Upper lobe of left lung (tissue), 6 donors: ENCODE results near the gene DIP2C. TPM values are rescaled to one million over a fixed set of nuclear protein-coding genes. Genes with fewer than 3 reads are reported as not detected.

Experiments
- ATAC-seq, 2 donors: fragments of 200-7000 bp; cut with Tn5 transposase; one replicate each; pipeline ENCODE4 v1.9.1; 2022; ENCODE audit warnings: mild to moderate bottlenecking in 2 of 2, moderate library complexity in 2 of 2; ENCODE audit not compliant: low FRiP score in 2 of 2
- DNase-seq, 2 donors: peaks; one replicate each; pipeline ENCODE4 v3.0.0-alpha.2; 2019 to 2020
- H3K27ac ChIP-seq, 4 donors: fragments of 200-600 bp; sonication (generic); one replicate each; pipeline ENCODE4 v1.5.1; 2016 to 2019
- H3K27me3 ChIP-seq, 4 donors: fragments of 200-600 bp; sonication (generic); one replicate each; pipeline ENCODE4 v1.5.1; 2017 to 2019
- H3K36me3 ChIP-seq, 4 donors: fragments of 200-600 bp; sonication (generic); one replicate each; pipeline ENCODE4 v1.5.1; 2016 to 2019
- H3K4me1 ChIP-seq, 4 donors: fragments of 200-600 bp; sonication (generic); one replicate each; pipeline ENCODE4 v1.5.1; 2018 to 2019
- H3K4me3 ChIP-seq, 4 donors: fragments of 200-600 bp; sonication (generic); one replicate each; pipeline ENCODE4 v1.5.1; 2017 to 2019; ENCODE audit warnings: mild to moderate bottlenecking in 2 of 4, moderate library complexity in 1 of 4
- H3K9me3 ChIP-seq, 4 donors: fragments of 200-600 bp; sonication (generic); one replicate each; pipeline ENCODE4 v1.5.1; 2018 to 2019
- CTCF ChIP-seq, 6 experiments: fragments of 450-650 bp in 4 of 6; fragments of 200-600 bp in 2 of 6; sonication (generic) in 2 of 6; IDR thresholded peaks; one replicate each; pipeline ENCODE4 v1.5.1; 2016 to 2019; ENCODE audit warnings: antibody characterized with exemption in 6 of 6
- EP300 ChIP-seq, 4 donors: sonication (generic); formaldehyde crosslinking; IDR thresholded peaks; one replicate each; pipeline ENCODE4 v1.5.1; 2017; ENCODE audit warnings: antibody characterized with exemption in 4 of 4, control low read depth in 2 of 4
- POLR2A ChIP-seq, 4 donors: fragments of 450-650 bp; IDR thresholded peaks; one replicate each; pipeline ENCODE4 v1.5.1; 2016 to 2017; ENCODE audit warnings: antibody characterized with exemption in 4 of 4, mild to moderate bottlenecking in 2 of 4
- POLR2AphosphoS5 ChIP-seq, 2 donors: sonication (generic); formaldehyde crosslinking; IDR thresholded peaks; one replicate each; pipeline ENCODE4 v1.5.1; 2017; ENCODE audit warnings: antibody characterized with exemption in 2 of 2
- WGBS, 2 donors: methylation state at CpG; one replicate each; pipeline ENCODE4 v1.1.5; 2017 to 2018; 5-methylcytosine and 5-hydroxymethylcytosine counted together
- total RNA-seq, 6 donors: library from RNA; depleted of rRNA in 4 of 6; stranded (reverse); fragments of >200 nt in 4 of 6; gene quantifications; one replicate each; pipeline versions ENCODE4 v1.1.0 to v1.2.1, GENCODE V29; 2016 to 2021
- donor health status: DM: no; HTN: no; CAD: no; lungs with moderate emphysema.
- donor health status: DM: no; HTN: yes; CAD: no; lungs with severe emphysema.

Gene DIP2C
- total RNA-seq, 6 donors from 2014 or later: 11.6 to 32.5 (median 14.7) TPM

GRCh38 chr10:278707-279106 is 410.8 kb downstream of the DIP2C start:
- TF ChIP-seq EP300 (IDR thresholded peaks at IDR 0.05) (no peak), CTCF (IDR thresholded peaks at IDR 0.05) (no peak), POLR2A (IDR thresholded peaks at IDR 0.05) (no peak), POLR2AphosphoS5 (IDR thresholded peaks at IDR 0.05) (no peak)
- DNase-seq (no peak), ATAC-seq (no peak)
- WGBS, 2 donors: 91 to 92% methylated on average over 5 of the region's 5 CpGs
- no peak overlapping the region for H3K4me3 ChIP-seq
- no peaks in the 10 kb centered on the region for H3K27me3 ChIP-seq
- H3K4me1 ChIP-seq: no peaks in the 10 kb centered on the region
- peaks cover 0 to 33% (median 16%) of the 10 kb centered on the region in 4 donors for H3K36me3 ChIP-seq
- H3K27ac ChIP-seq: no peak overlapping the region
- H3K9me3 ChIP-seq: no peaks in the 10 kb centered on the region

GRCh38 chr10:277963-278362 is 411.5 kb downstream of the DIP2C start:
- 93 to 95% methylated on average over 8 to 19 of the region's 19 CpGs for WGBS, 2 donors
- peak in 1 of 2 donors; percentile 34 for ATAC-seq
- Histone ChIP-seq H3K4me1 (no peaks in the 10 kb centered on the region), H3K27me3 (no peaks in the 10 kb centered on the region), H3K36me3 (peaks cover 0 to 28% (median 14%) of the 10 kb centered on the region in 4 donors), H3K27ac (no peak overlapping the region), H3K4me3 (no peak overlapping the region), H3K9me3 (no peaks in the 10 kb centered on the region)
- TF ChIP-seq POLR2AphosphoS5 (IDR thresholded peaks at IDR 0.05) (no peak), POLR2A (IDR thresholded peaks at IDR 0.05) (no peak), CTCF (IDR thresholded peaks at IDR 0.05) (no peak), EP300 (IDR thresholded peaks at IDR 0.05) (no peak)
- peak in 1 of 2 donors; percentile 64 for DNase-seq

GRCh38 chr10:275680-276079 is 413.8 kb downstream of the DIP2C start:
- whole genome bisulfite sequencing, 2 donors: 94 to 95% methylated on average over 18 of the region's 18 CpGs
- DNase-seq (no peak), ATAC-seq (no peak)
- no peaks in the 10 kb centered on the region for H3K9me3 ChIP-seq
- no peak overlapping the region for H3K27ac ChIP-seq
- H3K4me1 ChIP-seq: no peaks in the 10 kb centered on the region
- no peaks in the 10 kb centered on the region for H3K27me3 ChIP-seq
- TF ChIP-seq CTCF (IDR thresholded peaks at IDR 0.05) (no peak), POLR2AphosphoS5 (IDR thresholded peaks at IDR 0.05) (no peak), POLR2A (IDR thresholded peaks at IDR 0.05) (no peak), EP300 (IDR thresholded peaks at IDR 0.05) (no peak)
- no peak overlapping the region for H3K4me3 ChIP-seq
- peaks cover 0 to 18% (median 5%) of the 10 kb centered on the region in 4 donors for H3K36me3 ChIP-seq

GRCh38 chr10:274866-275265 is 414.6 kb downstream of the DIP2C start:
- Histone ChIP-seq H3K4me1 (no peaks in the 10 kb centered on the region), H3K36me3 (peaks cover 0 to 15% (median 4%) of the 10 kb centered on the region in 4 donors), H3K9me3 (no peaks in the 10 kb centered on the region), H3K27me3 (no peaks in the 10 kb centered on the region), H3K27ac (no peak overlapping the region), H3K4me3 (no peak overlapping the region)
- WGBS, 2 donors: 44 to 65% methylated on average over 2 of the region's 2 CpGs
- ATAC-seq (no peak), DNase-seq (no peak)
- TF ChIP-seq POLR2AphosphoS5 (IDR thresholded peaks at IDR 0.05) (no peak), EP300 (IDR thresholded peaks at IDR 0.05) (no peak), CTCF (IDR thresholded peaks at IDR 0.05) (no peak), POLR2A (IDR thresholded peaks at IDR 0.05) (no peak)

GRCh38 chr10:273088-273487 is 416.4 kb downstream of the DIP2C start:
- ATAC-seq (no peak), DNase-seq (no peak)
- H3K9me3 ChIP-seq: no peaks in the 10 kb centered on the region
- no peaks in the 10 kb centered on the region for H3K27me3 ChIP-seq
- TF ChIP-seq EP300 (IDR thresholded peaks at IDR 0.05) (no peak), POLR2A (IDR thresholded peaks at IDR 0.05) (no peak), CTCF (IDR thresholded peaks at IDR 0.05) (no peak), POLR2AphosphoS5 (IDR thresholded peaks at IDR 0.05) (no peak)
- H3K4me3 ChIP-seq: no peak overlapping the region
- WGBS, 2 donors: 94% methylated on average over 8 to 16 of the region's 16 CpGs
- H3K36me3 ChIP-seq: peaks cover 0 to 7% (median 4%) of the 10 kb centered on the region in 4 donors
- no peak overlapping the region for H3K27ac ChIP-seq
- H3K4me1 ChIP-seq: no peaks in the 10 kb centered on the region
